Neural progenitor cell (in vitro differentiated cells): Measurements from ENCODE around the gene USP17L10.
"Not testable (repeated sequence)": the region's sequence is repeated elsewhere in the genome, so short reads cannot be mapped to it uniquely, and the experiment has no call there.

ENCODE experiments used
- CTCF ChIP-seq: fragments of 200-600 bp; sonication (generic); IDR thresholded peaks from 2 replicates; pipeline ENCODE4 v1.5.1; 2017; ENCODE audit warnings: antibody characterized with exemption, mild to moderate bottlenecking
- EZH2 ChIP-seq: fragments of 200-600 bp; sonication (generic); IDR thresholded peaks from 2 replicates; pipeline ENCODE4 v1.6.1; 2017; ENCODE audit warnings: antibody characterized with exemption, mild to moderate bottlenecking, moderate library complexity
- EZH2phosphoT487 ChIP-seq: fragments of 200-600 bp; sonication (generic); IDR thresholded peaks from 2 replicates; pipeline ENCODE4 v1.6.1; 2017; ENCODE audit warnings: antibody characterized with exemption

GRCh38 chr4:9253078-9253477 is 42.6 kb downstream of the USP17L10 start, which contains the start of gene USP17L19:
- not testable (repeated sequence) for TF ChIP-seq CTCF, EZH2, EZH2phosphoT487
